ENCODE results near the gene TMEM258.

TMEM258 gene

GRCh38 chr11:61792310-61793082 is at the start of gene TMEM258, which contains the start of gene FEN1:
TSS of gene TMEM258 (minus strand) at chr11:61792599. CDS start at chr11:61792558, 41 bp downstream.
TSS of gene FEN1 (plus strand) at chr11:61792911. CDS start at chr11:61795362, 2,451 bp downstream.
- DNase-seq = peak; percentile 89
- Histone ChIP-seq H3K4me3 (ENCODE audit: low read depth, low read length) (peak within 1 kb of the TSS; percentile 86), H3K36me3 (replicated peaks) (peaks cover 26% of the 10 kb centered on the region), H3K27ac (peak within 1 kb of the TSS; percentile 100), H3K27me3 (replicated peaks) (no peaks in the 10 kb centered on the region)
- TF ChIP-seq CTCF (IDR thresholded peaks at IDR 0.05; ENCODE audit: low read depth, low read length, missing control alignments) = no peak
- in situ Hi-C loops (cut with HindIII; ENCODE audit: low pct_ligation_motif_present, low sequenced_read_pairs) = no loop called here

GRCh38 chr11:61841636-61842527 is 49.5 kb upstream of the TMEM258 start:
- in situ Hi-C loops (cut with HindIII; ENCODE audit: low pct_ligation_motif_present, low sequenced_read_pairs) = no loop called here
- Histone ChIP-seq H3K4me3 (ENCODE audit: low read depth, low read length) (no peak overlapping the region), H3K27me3 (replicated peaks) (no peaks in the 10 kb centered on the region), H3K36me3 (replicated peaks) (peaks cover 72% of the 10 kb centered on the region), H3K27ac (no peak overlapping the region)
- no peak for TF ChIP-seq CTCF (IDR thresholded peaks at IDR 0.05; ENCODE audit: low read depth, low read length, missing control alignments)
- no peak for DNase-seq

- in situ Hi-C loops (cut with HindIII; ENCODE audit: low pct_ligation_motif_present, low sequenced_read_pairs) = no loop called here
- DNase-seq = no peak
- no peak for TF ChIP-seq CTCF (IDR thresholded peaks at IDR 0.05; ENCODE audit: low read depth, low read length, missing control alignments)
- H3K4me3 ChIP-seq (ENCODE audit: low read depth, low read length) = no peak overlapping the region
- H3K27ac ChIP-seq = no peak overlapping the region
- H3K36me3 ChIP-seq (replicated peaks) = peaks cover 62% of the 10 kb centered on the region
- no peaks in the 10 kb centered on the region for H3K27me3 ChIP-seq (replicated peaks)
These were observed 48.0 kb upstream of the TMEM258 start for GRCh38 chr11:61840371-61840770.

DNA sequence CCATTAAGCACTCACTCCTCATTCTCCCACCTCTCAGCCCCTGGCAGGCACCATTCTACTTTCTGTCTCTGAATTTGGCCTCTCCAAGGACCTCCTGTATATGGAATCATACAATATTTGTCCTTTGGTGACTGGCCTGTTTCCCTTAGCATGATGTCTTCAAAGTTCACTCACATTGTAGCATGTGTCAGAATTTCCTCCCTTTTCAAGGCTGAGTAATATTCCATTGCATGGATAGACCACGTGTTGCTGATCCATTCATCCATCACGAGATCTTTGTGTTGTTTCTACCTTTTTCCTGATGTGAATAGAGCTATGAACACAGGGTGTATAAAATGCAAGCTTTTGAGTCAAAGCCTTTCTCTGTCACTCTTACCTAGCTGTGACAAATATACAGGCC is 47.3 kb upstream of the TMEM258 start:
- Histone ChIP-seq H3K4me3 (ENCODE audit: low read depth, low read length) (no peak overlapping the region), H3K27ac (no peak overlapping the region), H3K36me3 (replicated peaks) (peaks cover 59% of the 10 kb centered on the region), H3K27me3 (replicated peaks) (no peaks in the 10 kb centered on the region)
- DNase-seq = no peak
- no peak for TF ChIP-seq CTCF (IDR thresholded peaks at IDR 0.05; ENCODE audit: low read depth, low read length, missing control alignments)
- in situ Hi-C loops (cut with HindIII; ENCODE audit: low pct_ligation_motif_present, low sequenced_read_pairs) = no loop called here

GRCh38 chr11:61838921-61839320 is 46.5 kb upstream of the TMEM258 start:
- no peak for DNase-seq
- H3K4me3 ChIP-seq (ENCODE audit: low read depth, low read length) = no peak overlapping the region
- H3K36me3 ChIP-seq (replicated peaks) = peaks cover 53% of the 10 kb centered on the region
- no peaks in the 10 kb centered on the region for H3K27me3 ChIP-seq (replicated peaks)
- no peak for TF ChIP-seq CTCF (IDR thresholded peaks at IDR 0.05; ENCODE audit: low read depth, low read length, missing control alignments)
- in situ Hi-C loops (cut with HindIII; ENCODE audit: low pct_ligation_motif_present, low sequenced_read_pairs) = no loop called here
- H3K27ac ChIP-seq = no peak overlapping the region

Measured in brain microvascular endothelial cell (primary cell).